Skeletal muscle cell (primary cell): ENCODE data around the gene SPACA9.
A peak's percentile ranks its signal among the peaks of the same experiment; 100 is the strongest.

Experiments used
- DNase-seq: peaks from one replicate; pipeline ENCODE4 v3.0.0-alpha.2; 2010; ENCODE audit warnings: low read depth
- H3K4me3 ChIP-seq: 2 replicates; pipeline ENCODE4 v1.5.1; 2011; ENCODE audit warnings: low read depth, mild to moderate bottlenecking, control low read depth, low read length, moderate library complexity

Gene SPACA9

DNA sequence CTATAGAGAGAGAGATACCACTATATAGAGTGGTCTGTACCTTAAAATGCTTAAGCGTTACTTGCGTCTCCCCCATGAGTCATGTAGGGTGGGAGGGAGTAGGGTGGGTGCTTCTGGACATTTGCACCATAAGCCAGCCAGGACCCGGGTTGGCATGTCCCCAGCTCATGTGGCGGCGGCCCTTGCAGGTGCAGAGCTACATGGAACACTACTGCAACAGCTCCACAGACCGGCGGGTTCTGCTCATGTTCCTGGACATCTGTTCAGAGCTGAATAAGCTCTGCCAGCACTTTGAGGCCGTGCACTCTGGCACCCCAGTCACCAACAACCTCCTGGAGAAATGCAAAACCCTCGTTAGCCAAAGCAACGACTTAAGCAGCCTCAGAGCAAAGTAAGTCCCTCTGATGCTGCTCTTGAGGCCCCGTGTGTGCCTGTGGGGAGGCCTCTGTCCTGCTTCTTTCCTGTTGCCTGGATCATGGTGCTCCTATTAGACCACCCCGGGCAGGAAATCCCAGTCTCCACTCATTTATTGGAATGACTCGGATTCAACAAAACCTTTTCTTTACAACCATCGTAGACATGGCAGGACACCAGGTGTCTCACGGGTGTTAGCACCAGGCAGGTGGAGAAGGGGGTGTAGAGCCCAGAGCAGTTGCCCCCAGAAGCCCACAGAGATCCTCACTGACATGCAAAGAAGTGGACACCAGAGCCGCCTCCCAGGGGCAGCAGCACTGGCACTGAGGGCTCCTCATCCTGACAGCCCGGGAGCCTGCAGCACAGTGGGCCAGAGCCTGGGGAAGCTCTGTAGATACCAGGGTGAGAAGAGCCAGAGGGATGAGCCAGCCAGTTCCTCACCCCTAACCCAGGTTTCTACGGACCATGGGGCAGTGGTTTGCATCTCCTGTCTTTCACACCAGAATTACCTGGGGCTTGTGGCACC, 8.8 kb downstream of the SPACA9 start:
- H3K4me3 ChIP-seq: no peak overlapping the region
- DNase-seq: no peak

GRCh38 chr9:132888151-132888550, 9.5 kb downstream of the SPACA9 start:
- no peak overlapping the region for H3K4me3 ChIP-seq
- DNase-seq: no peak

DNA sequence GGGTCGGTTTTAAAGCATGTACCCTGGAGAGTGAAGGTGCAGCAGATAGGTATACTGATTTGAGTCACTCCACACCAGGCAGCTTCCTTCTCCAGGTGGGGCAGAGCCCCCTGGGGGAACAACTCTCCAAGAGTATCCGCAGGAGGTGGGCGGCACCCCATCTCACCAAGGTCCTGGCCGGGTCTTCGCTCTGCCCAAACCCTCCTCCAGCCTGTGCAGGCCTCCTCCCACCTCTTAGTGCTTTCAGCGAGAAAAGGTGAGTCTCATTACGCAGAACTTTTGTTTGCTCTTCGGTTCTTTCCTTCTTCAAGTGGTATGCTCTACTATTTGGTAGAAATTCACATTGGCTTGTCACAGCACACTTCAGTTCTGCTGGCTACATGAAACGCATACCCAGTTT, 13.7 kb downstream of the SPACA9 start:
- DNase-seq: no peak
- H3K4me3 ChIP-seq: no peak overlapping the region

DNA sequence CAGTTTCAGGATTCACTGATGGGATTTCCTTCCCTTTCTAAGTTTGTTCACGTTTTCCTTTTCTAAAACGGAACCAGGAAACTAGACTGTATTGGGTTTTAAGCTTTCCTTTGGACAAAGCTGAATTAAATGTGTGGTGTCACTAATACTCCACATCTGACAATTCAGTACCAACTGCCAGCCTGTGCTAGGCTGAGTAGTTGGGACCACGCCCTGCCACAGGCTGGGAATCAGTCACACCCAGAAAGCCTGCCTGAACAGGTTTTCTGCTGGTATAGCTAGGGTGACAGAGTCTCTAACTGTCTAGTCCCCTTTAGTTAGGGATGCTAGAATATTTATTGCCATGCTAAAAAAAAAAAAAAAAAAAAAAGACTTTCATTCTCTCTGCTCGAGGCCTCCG, 15.6 kb downstream of the SPACA9 start:
- no peak for DNase-seq
- H3K4me3 ChIP-seq: no peak overlapping the region

GRCh38 chr9:132894862-132895835, 16.5 kb downstream of the SPACA9 start:
- DNase-seq: no peak
- H3K4me3 ChIP-seq: no peak overlapping the region

DNA sequence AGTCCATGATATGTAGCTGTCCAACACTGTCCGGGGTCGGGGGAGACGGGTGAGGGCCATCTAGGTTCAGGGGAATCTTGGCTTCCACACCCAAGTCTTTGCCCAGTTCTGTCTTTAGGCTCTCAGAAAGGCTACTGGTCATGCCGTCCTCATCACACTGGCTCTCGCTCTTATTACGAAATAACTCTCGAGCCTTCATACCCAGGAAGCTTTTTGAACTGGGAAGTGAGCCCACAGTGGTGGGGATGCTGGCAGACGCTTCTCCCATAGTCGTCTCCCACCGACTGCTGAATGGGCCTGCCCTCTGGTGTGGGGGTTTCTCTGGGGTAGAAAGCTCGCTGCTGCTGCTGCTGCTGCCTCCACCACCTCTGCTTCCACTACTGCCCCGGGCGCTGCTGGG, 17.6 kb downstream of the SPACA9 start:
- no peak for DNase-seq
- no peak overlapping the region for H3K4me3 ChIP-seq

GRCh38 chr9:132896906-132897305, 18.2 kb downstream of the SPACA9 start:
- no peak for DNase-seq

GRCh38 chr9:132898051-132898450, 19.4 kb downstream of the SPACA9 start:
- DNase-seq: no peak
- H3K4me3 ChIP-seq: no peak overlapping the region

More at GRCh38 chr9:132896906-132897305, 18.2 kb downstream of the SPACA9 start:
- no peak overlapping the region for H3K4me3 ChIP-seq

GRCh38 chr9:132901858-132902831, 23.4 kb downstream of the SPACA9 start:
- peak; percentile 19 for DNase-seq
- H3K4me3 ChIP-seq: no peak overlapping the region

DNA sequence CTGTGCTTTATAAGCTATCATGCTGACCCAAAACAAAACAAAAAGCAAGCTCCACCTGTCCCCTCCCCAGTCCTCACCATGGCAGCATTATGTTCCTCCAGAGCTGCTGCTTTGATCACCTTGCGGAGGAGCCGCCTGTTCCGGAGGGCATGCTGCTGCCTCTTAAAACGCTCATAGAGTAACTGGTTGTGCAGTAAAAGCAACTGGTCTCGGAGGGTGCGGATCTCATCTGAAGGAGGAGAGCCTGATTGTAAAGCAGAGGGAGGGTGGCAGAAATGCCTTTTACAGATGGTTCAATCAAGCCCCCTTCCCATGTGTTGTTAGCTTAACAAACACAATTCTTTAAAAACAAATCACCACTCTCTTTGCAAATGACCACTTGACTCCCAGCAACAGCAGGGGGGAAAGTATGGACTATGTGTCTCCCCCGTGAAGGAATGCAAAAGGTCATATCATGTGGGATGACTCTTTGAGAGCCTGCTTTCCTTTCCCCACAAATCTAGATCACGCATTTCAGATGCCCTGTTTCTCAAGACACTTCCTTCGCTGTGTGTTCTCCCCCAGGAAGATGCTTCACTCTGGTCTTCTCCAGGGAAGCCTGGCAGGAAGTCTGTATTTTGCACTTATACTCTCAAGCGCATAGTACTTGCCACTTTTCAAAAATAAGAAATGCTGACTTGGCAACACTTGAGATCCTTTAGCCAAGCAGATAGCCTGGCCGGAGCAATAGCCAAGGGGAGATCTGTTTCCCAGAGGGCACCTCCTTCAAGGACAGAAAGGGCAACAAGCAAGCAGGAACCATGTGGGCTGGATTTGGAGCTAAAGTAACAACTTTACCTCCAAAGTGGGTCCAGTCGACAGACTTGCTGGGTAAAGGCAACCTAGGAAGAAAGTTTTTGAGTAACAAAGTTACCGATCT, 25.1 kb downstream of the SPACA9 start:
- DNase-seq: no peak
- H3K4me3 ChIP-seq: no peak overlapping the region

GRCh38 chr9:132905726-132906125, 27.0 kb downstream of the SPACA9 start:
- no peak overlapping the region for H3K4me3 ChIP-seq
- no peak for DNase-seq

DNA sequence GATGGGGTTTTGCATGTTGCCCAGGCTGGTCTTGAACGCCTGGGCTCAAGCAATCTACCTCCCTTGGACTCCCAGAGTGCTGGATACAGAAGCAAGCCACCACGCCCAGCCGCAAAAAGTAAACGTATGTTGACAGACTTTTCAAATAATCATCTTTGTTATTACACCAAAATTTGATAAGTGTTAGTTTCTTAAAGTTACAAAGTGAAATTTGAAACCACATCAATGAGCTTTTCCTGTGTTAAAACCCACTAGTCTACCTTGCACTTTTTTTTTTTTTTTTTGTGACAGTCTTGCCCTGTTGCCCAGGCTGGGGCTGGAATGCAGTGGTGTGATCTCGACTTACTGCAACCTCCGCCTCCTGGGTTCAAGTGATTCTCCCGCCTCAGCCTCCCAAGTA, 29.9 kb downstream of the SPACA9 start:
- no peak overlapping the region for H3K4me3 ChIP-seq
- DNase-seq: no peak

- DNase-seq: no peak
- no peak overlapping the region for H3K4me3 ChIP-seq
These were observed 30.6 kb downstream of the SPACA9 start for GRCh38 chr9:132909311-132909710.

GRCh38 chr9:132910376-132910775, 31.7 kb downstream of the SPACA9 start:
- no peak for DNase-seq
- H3K4me3 ChIP-seq: no peak overlapping the region

DNA sequence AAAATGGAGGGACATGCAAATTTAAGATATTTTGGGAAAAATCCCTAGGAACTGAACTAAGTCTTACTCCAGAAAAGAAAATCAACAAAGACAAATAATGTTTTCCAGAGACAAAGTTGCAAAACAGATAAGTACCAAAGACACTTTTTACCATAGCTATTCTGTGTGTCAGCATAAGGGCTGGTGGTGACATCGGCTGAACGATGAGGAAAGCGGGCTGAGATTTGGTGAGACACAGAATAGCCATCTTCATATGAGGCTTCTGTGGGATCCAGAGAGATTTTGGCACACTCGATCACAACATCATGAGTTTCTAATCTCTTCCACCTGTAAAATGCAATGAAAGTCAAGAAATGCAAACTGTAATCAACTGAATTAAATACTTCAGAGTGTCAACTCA, 33.4 kb downstream of the SPACA9 start:
- no peak overlapping the region for H3K4me3 ChIP-seq
- DNase-seq: no peak

DNA sequence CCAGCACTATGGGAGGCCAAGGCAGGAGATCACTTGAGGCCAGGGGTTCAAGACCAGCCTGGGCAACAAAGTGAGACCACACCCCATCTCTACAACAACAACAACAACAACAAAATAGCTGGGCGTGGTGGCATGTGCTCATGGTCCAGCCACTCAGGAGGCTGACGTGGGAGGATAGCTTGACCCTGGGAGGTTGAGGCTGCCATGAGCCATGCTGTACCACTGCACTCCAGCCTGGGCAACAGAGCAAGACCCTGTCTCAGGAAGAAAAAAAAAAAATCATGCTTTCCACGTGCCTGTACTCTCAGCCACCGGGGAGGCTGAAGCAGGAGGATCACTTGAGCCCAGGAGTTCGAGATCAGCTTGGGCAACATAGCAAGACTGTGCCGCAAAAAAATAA, 36.2 kb downstream of the SPACA9 start:
- H3K4me3 ChIP-seq: no peak overlapping the region
- DNase-seq: no peak

DNA sequence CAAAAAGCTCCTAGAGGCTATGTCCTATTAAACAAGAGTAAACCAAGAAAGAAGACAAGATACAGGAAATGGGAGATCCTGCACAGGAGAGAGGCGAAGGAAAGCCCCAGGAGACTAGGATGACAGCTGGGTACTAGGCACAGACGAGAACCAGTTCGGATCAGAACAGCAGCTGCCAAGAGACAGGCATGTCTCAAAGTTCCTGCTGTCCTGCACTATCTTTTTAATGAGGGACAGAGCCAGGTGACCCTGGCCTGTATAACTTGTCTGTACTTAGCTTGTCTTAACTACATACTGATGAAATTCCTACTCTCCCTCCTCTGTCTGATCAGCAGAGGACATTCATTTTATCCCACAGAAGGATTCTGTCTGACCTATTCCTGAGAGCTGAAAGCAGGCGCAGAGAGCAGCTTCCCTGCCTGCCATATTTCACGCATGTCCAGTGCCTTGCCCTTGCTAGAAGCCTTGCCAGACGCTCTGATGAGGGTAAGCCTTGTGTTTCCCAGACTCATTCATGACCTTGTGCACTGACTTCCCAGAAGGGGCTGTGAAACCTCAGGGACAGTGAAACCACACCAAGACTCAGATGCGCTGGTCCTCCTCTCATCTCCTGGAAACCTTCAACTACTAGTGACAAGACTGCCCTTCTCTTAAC, 41.0 kb downstream of the SPACA9 start:
- no peak for DNase-seq
- H3K4me3 ChIP-seq: no peak overlapping the region
